Stimulated activated CD4-positive, alpha-beta T cell treated with anti-CD3 and anti-CD28 coated beads, Interleukin-4, amount 100 ng/mL, for 4 hours (primary cell): ENCODE data around the gene IFT122.
A peak's percentile ranks its signal among the peaks of the same experiment; 100 is the strongest.

ENCODE experiments used
- DNase-seq, 2 experiments: peaks; one replicate each; pipeline ENCODE4 v3.0.0-alpha.2; 2020

Gene IFT122

GRCh38 chr3:129417326-129417725 is 22.7 kb upstream of the IFT122 start:
- no peak for DNase-seq

GRCh38 chr3:129418041-129418973 is 21.7 kb upstream of the IFT122 start:
- no peak for DNase-seq

GRCh38 chr3:129419476-129419875 is 20.5 kb upstream of the IFT122 start:
- no peak for DNase-seq

GRCh38 chr3:129421236-129421883 is 18.7 kb upstream of the IFT122 start:
- DNase-seq, result no peak

- DNase-seq, result no peak
Measured at GRCh38 chr3:129421988-129422745, 17.9 kb upstream of the IFT122 start.

GRCh38 chr3:129422897-129423296 is 17.1 kb upstream of the IFT122 start:
- no peak for DNase-seq

GRCh38 chr3:129424185-129424841 is 15.7 kb upstream of the IFT122 start:
- DNase-seq, result no peak

GRCh38 chr3:129425213-129425612 is 14.8 kb upstream of the IFT122 start:
- DNase-seq, result no peak

GRCh38 chr3:129425619-129426018 is 14.4 kb upstream of the IFT122 start:
- DNase-seq, result no peak

- no peak for DNase-seq
Measured at GRCh38 chr3:129428007-129428375, 12.0 kb upstream of the IFT122 start.

- peak; percentile 85 to 87 for DNase-seq
Measured at GRCh38 chr3:129428376-129429079, 11.5 kb upstream of the IFT122 start, which contains the start of gene EFCAB12. EFCAB12 (minus strand) TSS chr3:129428636; CDS start chr3:129428488, 148 bp downstream.

GRCh38 chr3:129429080-129429451 is 11.0 kb upstream of the IFT122 start:
- DNase-seq, result no peak

GRCh38 chr3:129429602-129430001 is 10.4 kb upstream of the IFT122 start:
- DNase-seq, result no peak

GRCh38 chr3:129432036-129432435 is 8.0 kb upstream of the IFT122 start:
- DNase-seq, result no peak

- no peak for DNase-seq
Measured at GRCh38 chr3:129432671-129433070, 7.4 kb upstream of the IFT122 start.

GRCh38 chr3:129433565-129433964 is 6.5 kb upstream of the IFT122 start:
- no peak for DNase-seq

GRCh38 chr3:129434140-129434539 is 5.9 kb upstream of the IFT122 start:
- DNase-seq, result no peak

- DNase-seq, result no peak
Measured at GRCh38 chr3:129435367-129435766, 4.7 kb upstream of the IFT122 start.

GRCh38 chr3:129439226-129439816 is 703 bp upstream of the IFT122 start:
- peak; percentile 18 to 42 for DNase-seq

- DNase-seq, result no peak
Measured at GRCh38 chr3:129440618-129441190, 680 bp downstream of the IFT122 start.

GRCh38 chr3:129441215-129441614 is 1.2 kb downstream of the IFT122 start:
- DNase-seq, result no peak
